ENCODE data around the gene DPP9.

DPP9 gene

DNA sequence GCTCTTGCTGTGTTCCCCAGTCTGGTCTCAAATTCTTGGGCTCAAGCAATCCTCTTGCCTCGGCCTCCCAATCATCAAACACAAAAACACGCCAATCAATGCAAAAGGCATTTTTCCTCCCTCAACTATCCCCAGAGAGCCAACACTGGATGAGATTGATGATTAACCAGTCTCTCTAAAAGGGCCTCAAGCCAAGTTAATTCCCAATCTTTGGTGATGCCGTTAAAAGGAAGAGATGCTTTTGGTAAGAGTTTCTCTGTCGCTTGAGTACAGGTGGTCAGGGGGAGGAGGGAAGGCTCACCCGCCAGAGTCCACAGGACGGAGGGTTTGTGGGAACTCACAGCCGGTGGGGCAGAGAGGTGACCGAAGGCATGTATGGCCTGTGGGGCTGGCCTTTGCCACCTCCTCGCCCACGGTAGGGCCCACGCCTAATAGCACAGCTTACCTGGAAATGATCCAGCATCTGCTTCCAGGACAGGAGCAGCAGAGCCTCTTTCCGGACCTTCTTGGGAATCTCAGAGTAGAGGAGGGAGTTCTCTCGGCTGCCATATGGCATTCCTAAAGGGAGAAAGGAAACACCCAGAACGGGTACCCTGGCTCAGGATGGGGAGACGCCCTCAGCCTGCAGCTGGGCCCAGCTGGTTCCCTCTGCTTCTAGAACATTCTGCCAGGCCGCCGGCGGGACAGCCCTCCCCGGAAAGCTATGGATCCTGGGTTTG is 18.1 kb downstream of the DPP9 start:
- Histone ChIP-seq H3K27ac (no peak overlapping the region), H3K9me3 (no peaks in the 10 kb centered on the region), H3K27me3 (no peaks in the 10 kb centered on the region), H3K4me1 (ENCODE audit: control insufficient read depth in 1 of 2, insufficient read depth in 1 of 2, low read depth in 1 of 2, low read length in 1 of 2) (no peaks in the 10 kb centered on the region), H3K36me3 (peaks cover 88% of the 10 kb centered on the region), H3K4me3 (ENCODE audit: low read depth in 1 of 2, low read length in 1 of 2) (no peak overlapping the region)
- TF ChIP-seq, protein P1, sequence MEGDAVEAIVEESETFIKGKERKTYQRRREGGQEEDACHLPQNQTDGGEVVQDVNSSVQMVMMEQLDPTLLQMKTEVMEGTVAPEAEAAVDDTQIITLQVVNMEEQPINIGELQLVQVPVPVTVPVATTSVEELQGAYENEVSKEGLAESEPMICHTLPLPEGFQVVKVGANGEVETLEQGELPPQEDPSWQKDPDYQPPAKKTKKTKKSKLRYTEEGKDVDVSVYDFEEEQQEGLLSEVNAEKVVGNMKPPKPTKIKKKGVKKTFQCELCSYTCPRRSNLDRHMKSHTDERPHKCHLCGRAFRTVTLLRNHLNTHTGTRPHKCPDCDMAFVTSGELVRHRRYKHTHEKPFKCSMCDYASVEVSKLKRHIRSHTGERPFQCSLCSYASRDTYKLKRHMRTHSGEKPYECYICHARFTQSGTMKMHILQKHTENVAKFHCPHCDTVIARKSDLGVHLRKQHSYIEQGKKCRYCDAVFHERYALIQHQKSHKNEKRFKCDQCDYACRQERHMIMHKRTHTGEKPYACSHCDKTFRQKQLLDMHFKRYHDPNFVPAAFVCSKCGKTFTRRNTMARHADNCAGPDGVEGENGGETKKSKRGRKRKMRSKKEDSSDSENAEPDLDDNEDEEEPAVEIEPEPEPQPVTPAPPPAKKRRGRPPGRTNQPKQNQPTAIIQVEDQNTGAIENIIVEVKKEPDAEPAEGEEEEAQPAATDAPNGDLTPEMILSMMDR (IDR thresholded peaks at IDR 0.05): no peak

DNA sequence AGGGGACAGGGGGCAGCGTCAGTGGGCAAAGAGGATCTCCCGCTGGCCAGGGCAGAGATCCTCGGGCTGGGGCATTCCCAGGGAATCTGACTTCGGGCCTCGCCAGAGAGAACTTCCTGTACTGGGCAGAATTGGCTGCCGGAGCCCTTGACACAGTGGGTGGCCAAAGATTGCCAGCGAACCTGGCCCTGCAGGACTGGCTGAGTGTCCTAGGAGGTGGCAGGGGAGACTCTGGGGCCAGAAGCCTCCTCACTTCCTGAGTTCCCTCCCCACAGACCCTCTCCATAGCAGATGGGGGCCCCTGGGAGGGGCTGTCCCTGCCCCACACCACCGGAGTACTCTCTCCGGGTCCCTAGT is 19.3 kb downstream of the DPP9 start:
- Histone ChIP-seq H3K36me3 (peaks cover 88% of the 10 kb centered on the region), H3K4me1 (ENCODE audit: control insufficient read depth in 1 of 2, insufficient read depth in 1 of 2, low read depth in 1 of 2, low read length in 1 of 2) (no peaks in the 10 kb centered on the region), H3K4me3 (ENCODE audit: low read depth in 1 of 2, low read length in 1 of 2) (no peak overlapping the region), H3K27ac (no peak overlapping the region), H3K27me3 (no peaks in the 10 kb centered on the region), H3K9me3 (no peaks in the 10 kb centered on the region)
- TF ChIP-seq, protein P1 (IDR thresholded peaks at IDR 0.05): no peak

DNA sequence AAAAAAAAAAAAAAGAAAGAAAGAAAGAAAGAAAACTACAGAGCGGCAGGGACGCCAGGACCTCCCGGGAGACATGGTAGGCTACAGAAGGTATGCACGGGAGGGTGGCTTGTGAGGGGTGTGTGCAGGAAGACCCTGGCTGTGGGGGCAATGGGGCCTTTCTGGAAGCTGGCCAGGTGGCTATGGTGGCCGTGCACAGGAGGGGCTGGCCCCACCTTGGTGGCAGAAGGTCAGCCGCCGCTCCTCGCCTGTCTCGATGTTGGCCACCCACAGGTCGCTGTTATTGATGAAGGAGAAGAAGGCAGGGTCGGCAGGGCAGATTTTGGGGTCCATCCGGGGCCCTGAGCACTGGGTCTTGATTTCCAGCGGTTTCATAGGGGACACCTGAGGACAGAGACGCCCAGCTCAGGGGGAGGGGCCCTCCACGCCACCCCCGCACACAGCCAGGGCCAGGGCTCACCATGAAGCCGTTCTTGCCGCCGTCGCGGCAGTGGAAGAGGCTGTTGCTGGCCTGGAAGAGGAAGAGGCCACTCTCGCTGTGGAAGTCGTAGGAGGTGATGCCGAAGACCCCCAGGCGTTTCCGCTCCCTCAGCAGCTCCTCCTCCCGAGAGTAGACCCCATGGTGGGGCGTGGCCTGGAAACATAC is 19.8 kb downstream of the DPP9 start:
- Histone ChIP-seq H3K4me1 (ENCODE audit: control insufficient read depth in 1 of 2, insufficient read depth in 1 of 2, low read depth in 1 of 2, low read length in 1 of 2) (no peaks in the 10 kb centered on the region), H3K9me3 (no peaks in the 10 kb centered on the region), H3K36me3 (peaks cover 86% of the 10 kb centered on the region), H3K27me3 (no peaks in the 10 kb centered on the region), H3K27ac (no peak overlapping the region), H3K4me3 (ENCODE audit: low read depth in 1 of 2, low read length in 1 of 2) (no peak overlapping the region)
- TF ChIP-seq, protein P1 (IDR thresholded peaks at IDR 0.05): no peak

DNA sequence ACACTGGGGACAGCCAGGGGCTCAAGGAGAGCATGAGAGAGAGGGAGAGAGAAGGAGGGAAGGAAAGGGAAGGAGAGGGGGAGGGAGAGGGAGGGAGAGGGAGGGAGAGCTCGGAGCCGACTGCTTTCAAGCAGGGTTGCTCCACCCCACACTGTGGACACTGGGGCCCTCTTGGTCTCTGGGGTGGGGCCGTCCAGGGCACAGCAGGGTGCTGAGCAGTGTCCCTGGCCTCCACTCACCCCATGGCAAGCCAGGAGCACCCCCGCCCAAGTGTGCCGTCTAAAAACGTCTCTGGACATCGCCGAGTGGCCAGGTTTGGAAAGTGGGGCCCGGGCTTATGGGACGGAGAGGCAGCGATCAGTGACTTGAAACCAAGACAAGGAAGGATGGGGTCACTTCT is 20.9 kb downstream of the DPP9 start:
- no peak overlapping the region for H3K4me3 ChIP-seq (ENCODE audit: low read depth in 1 of 2, low read length in 1 of 2)
- TF ChIP-seq, protein P1 (IDR thresholded peaks at IDR 0.05): no peak
- no peak overlapping the region for H3K27ac ChIP-seq
- no peaks in the 10 kb centered on the region for H3K27me3 ChIP-seq
- no peaks in the 10 kb centered on the region for H3K9me3 ChIP-seq
- H3K4me1 ChIP-seq (ENCODE audit: control insufficient read depth in 1 of 2, insufficient read depth in 1 of 2, low read depth in 1 of 2, low read length in 1 of 2): no peaks in the 10 kb centered on the region
- peaks cover 91% of the 10 kb centered on the region for H3K36me3 ChIP-seq

DNA sequence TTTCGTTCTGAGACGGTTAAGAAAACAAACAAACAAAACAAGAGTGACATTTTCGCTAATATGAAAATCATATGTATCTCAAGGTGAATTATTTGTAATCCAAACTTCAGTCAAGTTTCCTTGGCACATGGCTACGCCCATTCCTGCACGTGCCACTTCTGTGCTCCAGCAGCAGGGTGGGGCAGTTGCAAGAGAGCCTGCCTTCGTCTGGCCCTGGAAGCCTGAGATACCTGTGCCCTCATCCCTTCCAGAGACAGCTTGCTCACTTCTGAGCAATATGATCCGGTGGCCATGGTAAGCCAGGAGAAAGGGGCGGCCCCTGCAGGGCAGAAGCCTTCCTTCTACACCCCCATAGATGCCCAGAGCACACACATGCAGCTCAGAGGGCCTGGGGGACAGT is 22.1 kb downstream of the DPP9 start:
- no peaks in the 10 kb centered on the region for H3K27me3 ChIP-seq
- no peak overlapping the region for H3K4me3 ChIP-seq (ENCODE audit: low read depth in 1 of 2, low read length in 1 of 2)
- H3K36me3 ChIP-seq: peaks cover 95% of the 10 kb centered on the region
- TF ChIP-seq, protein P1 (IDR thresholded peaks at IDR 0.05): no peak
- no peaks in the 10 kb centered on the region for H3K9me3 ChIP-seq
- H3K4me1 ChIP-seq (ENCODE audit: control insufficient read depth in 1 of 2, insufficient read depth in 1 of 2, low read depth in 1 of 2, low read length in 1 of 2): no peaks in the 10 kb centered on the region
- no peak overlapping the region for H3K27ac ChIP-seq
